ENCODE results near the gene SPO11. TPM values are rescaled to one million over a fixed set of nuclear protein-coding genes. Genes with fewer than 3 reads are reported as not detected.

The SPO11 gene
- total RNA-seq, 1 donor = not detected

GRCh38 chr20:57309544-57310115, 20.0 kb upstream of the SPO11 start:
- DNase-seq (ENCODE audit: low read depth in 2 of 3, low spot score in 2 of 3) = no peak

GRCh38 chr20:57310821-57311514, 18.6 kb upstream of the SPO11 start:
- DNase-seq (ENCODE audit: low read depth in 2 of 3, low spot score in 2 of 3) = no peak

DNA sequence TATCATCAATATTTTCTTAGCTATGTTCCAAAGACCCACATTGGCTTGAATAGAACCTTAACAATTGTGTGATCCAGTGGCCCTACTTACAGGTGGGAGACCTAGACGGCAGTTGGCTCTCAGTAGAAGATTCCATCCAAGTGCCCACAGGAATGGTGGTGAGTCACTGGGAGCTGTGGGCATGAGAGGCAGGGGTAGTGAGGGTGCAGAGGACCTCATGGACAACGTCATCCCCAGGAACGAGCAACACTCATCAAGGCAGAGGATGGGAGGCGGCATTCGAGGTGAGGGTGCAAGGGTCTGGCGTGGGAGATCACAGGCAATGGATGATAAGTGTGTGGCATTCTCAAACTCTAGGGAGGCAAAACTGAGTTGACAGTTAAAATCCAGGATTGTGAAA, 17.5 kb upstream of the SPO11 start:
- no peak for DNase-seq (ENCODE audit: low read depth in 2 of 3, low spot score in 2 of 3)

- DNase-seq (ENCODE audit: low read depth in 2 of 3, low spot score in 2 of 3) = no peak
These were observed 16.4 kb upstream of the SPO11 start for GRCh38 chr20:57313230-57313629.

DNA sequence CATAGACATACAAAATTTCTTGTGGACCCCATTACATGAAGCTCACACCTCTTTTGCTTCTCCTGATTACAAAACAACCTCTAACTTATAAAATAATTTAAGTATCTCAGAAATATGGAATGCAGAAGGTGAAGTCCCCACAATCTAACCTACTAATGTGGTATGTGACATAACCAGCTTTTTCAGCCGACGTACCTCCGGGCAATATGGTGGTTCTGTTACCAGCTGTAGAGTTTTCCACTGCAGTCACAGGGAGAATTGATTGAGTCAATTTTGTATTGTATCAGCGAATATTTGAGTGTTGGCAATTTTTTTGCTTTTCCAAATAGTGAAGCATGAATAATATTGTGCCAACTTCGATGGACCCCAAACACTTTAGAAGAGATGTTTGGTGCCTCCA, 15.7 kb upstream of the SPO11 start:
- no peak for DNase-seq (ENCODE audit: low read depth in 2 of 3, low spot score in 2 of 3)

DNA sequence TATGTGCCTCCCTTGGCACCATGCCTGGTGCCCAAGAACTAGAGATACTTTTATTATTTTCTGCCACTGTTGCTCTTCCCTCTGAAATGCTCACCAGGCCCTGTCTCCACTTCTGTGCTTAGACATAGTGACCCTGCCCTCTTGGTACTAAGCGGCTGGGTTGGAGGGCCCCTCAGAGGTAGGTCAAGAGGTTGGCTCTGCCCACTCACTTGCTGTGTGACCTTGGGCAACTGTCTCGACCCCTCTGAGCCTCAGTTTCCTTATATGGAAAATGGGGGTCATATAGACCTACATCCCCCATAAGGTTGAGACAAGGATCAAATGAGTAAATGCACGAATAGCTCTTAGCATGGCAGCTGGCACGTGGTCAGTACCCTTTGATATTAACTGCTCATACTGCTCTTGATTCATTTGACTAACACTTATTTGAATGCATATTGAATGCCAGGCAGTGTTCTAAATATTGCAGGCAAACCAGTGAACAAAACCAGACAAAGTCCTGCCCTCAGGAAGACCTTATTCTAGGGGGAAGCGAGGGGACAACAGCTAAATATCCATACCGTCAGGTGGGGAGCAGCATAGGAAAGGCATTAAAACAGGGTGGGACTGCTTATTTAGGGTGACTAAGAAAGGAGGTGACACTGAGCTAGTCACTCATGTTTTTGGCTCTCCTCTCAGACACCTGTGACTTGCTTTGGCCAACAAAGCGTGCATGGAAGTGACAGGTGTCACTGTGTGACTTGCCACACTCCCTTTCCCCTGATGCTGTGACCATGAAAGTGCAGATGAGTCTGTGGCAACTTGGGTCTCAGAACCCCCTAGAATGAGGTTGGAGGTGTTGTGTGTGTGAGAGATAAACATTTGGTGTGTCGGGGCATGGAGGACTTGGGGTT, 14.3 kb upstream of the SPO11 start:
- no peak for DNase-seq (ENCODE audit: low read depth in 2 of 3, low spot score in 2 of 3)

- DNase-seq (ENCODE audit: low read depth in 2 of 3, low spot score in 2 of 3) = no peak
These were observed 13.6 kb upstream of the SPO11 start for GRCh38 chr20:57315976-57316480.

DNA sequence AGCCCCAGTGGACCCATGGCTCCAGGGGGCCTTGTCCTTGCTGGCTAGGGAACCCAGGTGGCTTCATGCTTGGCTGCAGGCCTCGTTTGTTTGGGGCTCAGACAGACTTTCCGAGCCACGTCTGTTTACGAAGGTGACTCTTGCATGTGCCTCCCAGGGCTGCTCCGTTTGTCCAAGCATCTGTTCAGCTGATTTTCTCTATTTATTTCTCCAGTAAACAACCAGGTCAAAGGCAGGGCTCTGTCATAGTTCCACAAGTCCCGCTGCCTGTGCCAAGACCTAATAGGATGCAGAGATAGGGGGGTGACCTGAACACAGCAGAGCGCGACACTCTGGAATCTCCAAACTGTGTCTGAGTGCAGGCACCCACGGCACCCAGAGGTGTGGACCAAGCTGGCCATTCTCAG, 12.8 kb upstream of the SPO11 start:
- DNase-seq (ENCODE audit: low read depth in 2 of 3, low spot score in 2 of 3) = no peak

DNA sequence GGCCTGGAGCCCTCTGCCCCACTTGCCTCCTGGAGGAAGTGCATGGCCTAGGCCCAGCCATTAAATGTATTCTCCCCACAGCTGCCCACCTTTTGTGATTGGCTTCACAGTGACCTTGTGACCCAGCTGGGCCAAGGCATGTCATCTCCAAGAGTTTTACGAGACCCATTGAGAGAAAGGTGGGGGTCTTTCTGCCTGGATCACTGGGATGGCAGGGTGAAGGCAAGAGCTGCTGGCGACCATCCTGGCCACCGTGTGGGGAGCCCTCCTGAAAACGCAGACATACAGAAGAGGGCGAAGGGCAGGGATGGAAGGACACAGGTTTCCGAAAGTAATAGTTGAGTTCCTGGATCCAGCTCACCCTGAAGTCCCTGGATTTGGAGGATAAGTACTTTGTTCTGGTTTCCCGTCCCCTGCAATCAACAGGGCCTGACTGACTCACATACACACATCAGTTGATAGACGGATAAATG, 12.3 kb upstream of the SPO11 start:
- DNase-seq (ENCODE audit: low read depth in 2 of 3, low spot score in 2 of 3) = no peak

DNA sequence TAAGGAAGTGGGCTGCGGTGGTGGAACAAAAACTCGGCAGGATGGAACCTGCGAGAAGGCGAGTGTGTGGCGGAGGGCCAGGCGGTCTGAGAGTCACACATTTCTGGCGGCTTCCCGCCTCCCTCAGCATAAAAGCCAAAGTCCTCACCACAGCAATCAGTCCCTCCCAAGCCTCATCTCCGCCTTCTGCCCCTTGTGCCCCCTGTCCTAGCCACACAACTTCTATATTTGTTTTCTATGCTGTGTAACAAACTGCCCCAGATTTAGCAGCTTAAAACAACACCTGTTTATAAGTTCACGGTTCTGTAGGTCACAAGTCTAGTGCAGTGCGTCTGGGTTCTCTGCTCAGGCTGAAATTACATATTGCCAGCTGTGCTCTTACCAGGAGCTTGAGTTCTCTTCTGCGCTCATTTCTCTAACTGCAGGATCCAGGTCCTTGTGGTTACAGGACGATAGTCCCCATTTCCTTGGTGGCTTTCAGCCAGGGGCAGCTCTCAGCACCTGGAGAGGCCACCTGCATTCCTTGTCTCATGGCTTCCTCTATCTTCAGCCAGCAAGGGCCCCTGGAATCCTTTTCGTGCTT, 11.7 kb upstream of the SPO11 start:
- no peak for DNase-seq (ENCODE audit: low read depth in 2 of 3, low spot score in 2 of 3)

DNA sequence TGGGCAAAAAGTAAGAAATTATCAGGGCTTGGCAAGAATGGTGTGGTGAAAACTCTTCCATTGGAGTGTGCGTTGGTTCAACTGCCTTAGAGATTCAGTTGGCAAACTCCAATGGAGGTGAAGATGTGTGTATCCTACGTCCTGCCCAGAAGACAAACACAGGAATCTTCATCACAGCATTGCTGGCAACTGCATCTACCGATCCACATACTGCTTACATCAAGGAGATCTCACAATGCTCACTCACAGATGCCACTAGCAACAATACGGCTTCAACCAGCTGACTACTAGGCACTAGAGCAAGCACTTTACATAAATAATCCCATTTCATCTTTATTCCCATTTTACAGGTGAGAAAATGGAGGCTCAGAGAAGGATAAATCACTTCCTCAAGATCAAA, 10.0 kb upstream of the SPO11 start:
- DNase-seq (ENCODE audit: low read depth in 2 of 3, low spot score in 2 of 3) = no peak

- DNase-seq (ENCODE audit: low read depth in 2 of 3, low spot score in 2 of 3) = no peak
These were observed 9.2 kb upstream of the SPO11 start for GRCh38 chr20:57320358-57320757.

- no peak for DNase-seq (ENCODE audit: low read depth in 2 of 3, low spot score in 2 of 3)
These were observed 8.5 kb upstream of the SPO11 start for GRCh38 chr20:57321142-57321541.

- DNase-seq (ENCODE audit: low read depth in 2 of 3, low spot score in 2 of 3) = no peak
These were observed 7.1 kb upstream of the SPO11 start for GRCh38 chr20:57322476-57322875.

DNA sequence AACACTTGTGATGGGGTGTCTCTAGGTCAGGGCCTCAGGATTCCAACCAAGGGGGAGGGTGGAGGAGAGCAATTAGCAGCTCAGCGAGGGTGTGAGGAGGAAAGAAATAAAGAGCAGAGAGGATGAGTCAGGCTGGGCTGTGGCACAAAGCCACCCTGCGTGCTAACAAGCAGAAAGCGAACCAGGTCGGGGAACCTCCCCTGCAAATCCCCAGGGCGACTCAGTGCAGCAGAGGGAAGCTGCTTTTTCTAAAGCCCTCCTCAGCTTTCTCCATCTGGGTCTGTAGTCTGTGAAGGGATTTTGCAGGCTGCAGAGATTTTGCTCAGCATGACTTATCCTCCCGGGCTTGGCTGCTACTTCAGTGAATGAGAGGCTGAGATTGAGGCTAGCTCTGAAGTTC, 6.6 kb upstream of the SPO11 start:
- DNase-seq (ENCODE audit: low read depth in 2 of 3, low spot score in 2 of 3) = no peak

GRCh38 chr20:57325632-57326356, 3.8 kb upstream of the SPO11 start:
- no peak for DNase-seq (ENCODE audit: low read depth in 2 of 3, low spot score in 2 of 3)

DNA sequence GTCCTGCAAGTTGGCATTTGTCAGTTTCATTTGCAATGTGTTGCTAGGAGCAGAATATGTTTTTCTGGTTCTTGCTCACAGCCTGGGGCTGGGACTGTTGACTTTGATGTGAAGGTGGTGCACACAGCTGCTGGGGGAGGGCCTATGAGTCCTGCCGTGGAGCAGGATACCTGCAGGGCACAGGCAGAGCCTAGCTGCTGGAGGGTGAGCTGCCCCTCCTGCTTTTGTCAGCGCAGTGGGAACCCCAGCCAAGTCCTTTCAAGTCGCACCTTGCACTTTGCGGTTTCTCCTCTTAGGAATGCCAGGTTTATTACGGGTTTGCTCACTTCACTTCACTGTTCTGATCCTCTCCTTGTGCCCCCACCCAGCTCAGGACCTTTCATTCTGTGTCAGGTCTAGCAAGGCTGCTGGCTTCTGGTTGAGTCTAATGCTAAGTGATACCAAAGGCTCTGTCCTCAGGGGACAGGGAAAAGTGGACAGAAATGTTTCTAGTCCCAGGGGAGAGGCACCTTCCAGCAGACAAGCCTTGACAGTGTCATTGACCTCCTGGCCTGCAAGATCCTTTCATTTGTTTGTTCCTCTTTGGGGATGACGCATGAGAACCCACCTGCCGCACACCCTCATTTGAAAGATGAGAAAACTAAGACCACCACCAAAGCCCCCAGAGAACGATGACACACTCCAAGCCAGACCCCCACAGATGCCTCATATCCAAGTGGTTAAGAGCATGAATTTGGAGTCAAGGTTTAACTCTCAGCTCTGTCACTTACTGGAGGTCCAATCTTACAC, 2.7 kb upstream of the SPO11 start:
- DNase-seq (ENCODE audit: low read depth in 2 of 3, low spot score in 2 of 3) = no peak

DNA sequence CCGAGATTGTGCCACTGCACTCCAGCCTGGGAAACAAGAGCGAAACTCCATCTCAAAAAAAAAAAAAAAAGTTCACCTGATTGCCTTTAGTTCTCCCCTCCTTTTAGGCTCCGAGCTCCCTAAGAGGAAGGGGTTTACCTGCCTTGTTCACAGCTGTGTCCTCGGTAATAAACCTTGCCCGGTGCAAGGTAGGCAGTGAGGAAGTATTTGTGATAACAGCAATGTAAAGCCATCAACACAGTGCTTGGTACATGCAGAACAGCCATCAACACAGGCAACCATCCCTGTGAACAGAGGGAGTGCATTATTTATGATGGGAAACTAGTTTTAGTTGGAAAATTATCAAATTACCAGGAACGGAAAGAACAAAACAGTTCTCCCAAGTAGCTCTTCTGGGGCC, 1.8 kb upstream of the SPO11 start:
- DNase-seq (ENCODE audit: low read depth in 2 of 3, low spot score in 2 of 3) = no peak

DNA sequence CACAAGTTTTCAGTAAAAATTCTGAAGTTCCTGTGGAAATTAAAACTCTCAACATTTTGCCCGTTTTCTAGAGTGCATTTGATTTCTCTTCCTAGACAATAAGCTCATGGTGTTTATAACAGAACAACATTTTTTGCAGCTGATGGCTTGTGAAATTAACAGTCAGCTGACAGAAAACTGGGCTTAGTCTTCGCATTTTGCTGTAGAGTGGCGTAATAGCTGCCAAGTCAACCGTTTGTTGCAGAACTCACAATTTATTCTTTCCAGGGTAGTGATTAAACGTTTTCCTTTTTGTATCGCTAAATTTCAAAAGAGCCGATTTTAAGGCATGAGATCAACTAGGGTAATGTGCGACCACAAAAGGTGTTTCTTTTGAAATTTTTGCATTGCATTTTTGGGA, 1.4 kb downstream of the SPO11 start:
- DNase-seq (ENCODE audit: low read depth in 2 of 3, low spot score in 2 of 3) = no peak

Measured in hematopoietic multipotent progenitor cell (in vitro differentiated cells).